ENCODE results near the gene SOX8. TPM values are rescaled to one million over a fixed set of nuclear protein-coding genes. Genes with fewer than 3 reads are reported as not detected.

SOX8 gene
- total RNA-seq, 1 donor from 2014 or later: 0.18 TPM

DNA sequence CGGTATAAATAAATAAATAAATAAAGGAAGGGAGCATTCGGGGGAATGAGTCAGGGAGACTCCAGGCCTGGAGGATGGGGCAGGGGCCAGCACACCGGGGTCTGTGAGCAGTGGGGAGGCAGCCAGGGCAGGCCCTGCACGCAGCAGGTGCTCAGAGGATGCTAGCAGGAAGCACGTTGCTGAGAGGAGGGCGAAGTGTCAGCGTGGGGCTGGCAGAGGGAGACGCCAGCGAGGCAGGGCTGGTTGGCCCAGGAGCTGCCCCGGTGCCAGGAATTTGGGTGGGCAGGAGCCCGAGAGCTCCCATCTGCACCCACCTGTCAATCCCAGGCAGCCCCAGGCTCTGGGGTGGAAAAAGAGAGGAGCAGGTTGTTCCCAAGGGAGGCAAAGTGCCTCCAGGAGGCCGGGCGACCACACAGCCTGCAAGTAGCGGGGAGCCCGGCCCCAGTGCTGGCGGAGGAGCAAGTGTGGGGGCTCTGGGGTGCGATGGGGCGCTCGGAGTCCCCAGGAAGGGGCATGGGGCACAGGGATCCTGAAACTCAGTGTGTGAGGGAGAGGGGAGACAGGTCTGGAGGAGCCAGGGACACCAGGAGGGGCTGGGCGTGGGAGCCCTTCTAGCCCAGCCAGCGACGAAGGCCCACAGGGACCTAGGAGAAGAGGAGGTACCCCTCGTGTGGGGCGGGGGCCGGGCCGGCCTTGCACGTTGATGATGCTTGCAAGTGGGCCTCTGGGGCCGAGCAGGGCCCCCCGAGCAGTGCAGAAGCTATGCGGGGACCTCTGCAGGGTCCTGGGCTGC, 28.0 kb downstream of the SOX8 start:
- Mint-ChIP-seq H3K4me3 (no peak overlapping the region), H3K27ac (no peak overlapping the region), H3K36me3 (ENCODE audit: low read depth) (no peaks in the 10 kb centered on the region), H3K27me3 (peaks cover 9% of the 10 kb centered on the region), H3K9me3 (no peaks in the 10 kb centered on the region), H3K4me1 (no peaks in the 10 kb centered on the region)
- DNase-seq: no peak
- no peak for ATAC-seq (ENCODE audit: low read depth)
- TF ChIP-seq, protein P1, sequence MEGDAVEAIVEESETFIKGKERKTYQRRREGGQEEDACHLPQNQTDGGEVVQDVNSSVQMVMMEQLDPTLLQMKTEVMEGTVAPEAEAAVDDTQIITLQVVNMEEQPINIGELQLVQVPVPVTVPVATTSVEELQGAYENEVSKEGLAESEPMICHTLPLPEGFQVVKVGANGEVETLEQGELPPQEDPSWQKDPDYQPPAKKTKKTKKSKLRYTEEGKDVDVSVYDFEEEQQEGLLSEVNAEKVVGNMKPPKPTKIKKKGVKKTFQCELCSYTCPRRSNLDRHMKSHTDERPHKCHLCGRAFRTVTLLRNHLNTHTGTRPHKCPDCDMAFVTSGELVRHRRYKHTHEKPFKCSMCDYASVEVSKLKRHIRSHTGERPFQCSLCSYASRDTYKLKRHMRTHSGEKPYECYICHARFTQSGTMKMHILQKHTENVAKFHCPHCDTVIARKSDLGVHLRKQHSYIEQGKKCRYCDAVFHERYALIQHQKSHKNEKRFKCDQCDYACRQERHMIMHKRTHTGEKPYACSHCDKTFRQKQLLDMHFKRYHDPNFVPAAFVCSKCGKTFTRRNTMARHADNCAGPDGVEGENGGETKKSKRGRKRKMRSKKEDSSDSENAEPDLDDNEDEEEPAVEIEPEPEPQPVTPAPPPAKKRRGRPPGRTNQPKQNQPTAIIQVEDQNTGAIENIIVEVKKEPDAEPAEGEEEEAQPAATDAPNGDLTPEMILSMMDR (IDR thresholded peaks at IDR 0.05): no peak
- ChIA-PET CTCF (no interaction called here), POLR2A (no interaction called here)
- intact Hi-C loops (cut with micrococcal nuclease): no loop called here

DNA sequence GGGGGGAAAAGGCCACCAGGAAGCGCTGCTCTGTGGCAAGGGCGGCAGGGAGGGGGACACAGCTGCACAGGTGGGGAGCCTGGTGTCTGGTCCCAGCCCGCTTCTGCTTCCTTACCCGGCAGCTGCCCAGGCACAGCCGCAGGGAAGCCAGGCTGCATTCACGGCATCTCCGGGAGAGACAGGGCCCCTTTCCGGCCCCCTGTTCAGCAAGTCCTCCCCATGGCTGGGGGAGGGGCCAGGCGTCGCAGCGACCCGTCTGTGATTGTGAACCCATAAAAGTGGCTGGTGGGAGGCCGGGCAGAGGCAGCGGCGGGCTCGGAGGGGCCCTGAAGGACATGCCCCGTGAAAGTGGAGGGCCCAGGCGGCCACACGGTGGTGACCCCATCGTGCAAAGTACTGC, 28.7 kb downstream of the SOX8 start:
- ChIA-PET POLR2A (no interaction called here), CTCF (no interaction called here)
- no peak overlapping the region for H3K4me3 Mint-ChIP-seq
- H3K4me1 Mint-ChIP-seq: no peaks in the 10 kb centered on the region
- H3K27me3 Mint-ChIP-seq: peaks cover 9% of the 10 kb centered on the region
- no peaks in the 10 kb centered on the region for H3K9me3 Mint-ChIP-seq
- intact Hi-C loops (cut with micrococcal nuclease): no loop called here
- TF ChIP-seq, protein P1 (IDR thresholded peaks at IDR 0.05): no peak
- DNase-seq: no peak
- ATAC-seq (ENCODE audit: low read depth): no peak
- H3K36me3 Mint-ChIP-seq (ENCODE audit: low read depth): no peaks in the 10 kb centered on the region
- no peak overlapping the region for H3K27ac Mint-ChIP-seq

DNA sequence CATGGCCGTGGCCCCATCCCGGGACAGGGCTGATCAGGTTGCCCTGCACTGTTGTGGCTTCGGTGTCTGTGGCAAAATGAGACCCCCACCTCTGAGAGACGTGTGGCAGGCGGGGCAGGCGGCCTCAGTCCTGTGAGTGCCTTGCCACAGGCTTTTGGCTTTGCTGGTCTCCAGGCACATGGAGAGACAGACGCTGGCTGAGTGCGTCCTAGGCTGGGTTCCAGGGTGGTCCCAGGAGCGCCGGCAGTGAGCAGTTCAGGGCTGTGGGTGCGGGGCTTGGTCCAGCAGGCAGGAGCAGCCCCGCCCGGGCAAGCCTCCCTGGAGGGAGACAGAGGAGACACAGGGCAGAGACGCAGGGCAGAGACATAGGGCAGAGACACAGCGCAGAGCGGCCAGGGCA, 29.2 kb downstream of the SOX8 start:
- TF ChIP-seq, protein P1 (IDR thresholded peaks at IDR 0.05): no peak
- ChIA-PET POLR2A (no interaction called here), CTCF (no interaction called here)
- intact Hi-C loops (cut with micrococcal nuclease): no loop called here
- ATAC-seq (ENCODE audit: low read depth) (no peak), DNase-seq (no peak)
- Mint-ChIP-seq H3K9me3 (no peaks in the 10 kb centered on the region), H3K4me1 (no peaks in the 10 kb centered on the region), H3K27ac (no peak overlapping the region), H3K4me3 (no peak overlapping the region), H3K36me3 (ENCODE audit: low read depth) (no peaks in the 10 kb centered on the region), H3K27me3 (peaks cover 9% of the 10 kb centered on the region)

DNA sequence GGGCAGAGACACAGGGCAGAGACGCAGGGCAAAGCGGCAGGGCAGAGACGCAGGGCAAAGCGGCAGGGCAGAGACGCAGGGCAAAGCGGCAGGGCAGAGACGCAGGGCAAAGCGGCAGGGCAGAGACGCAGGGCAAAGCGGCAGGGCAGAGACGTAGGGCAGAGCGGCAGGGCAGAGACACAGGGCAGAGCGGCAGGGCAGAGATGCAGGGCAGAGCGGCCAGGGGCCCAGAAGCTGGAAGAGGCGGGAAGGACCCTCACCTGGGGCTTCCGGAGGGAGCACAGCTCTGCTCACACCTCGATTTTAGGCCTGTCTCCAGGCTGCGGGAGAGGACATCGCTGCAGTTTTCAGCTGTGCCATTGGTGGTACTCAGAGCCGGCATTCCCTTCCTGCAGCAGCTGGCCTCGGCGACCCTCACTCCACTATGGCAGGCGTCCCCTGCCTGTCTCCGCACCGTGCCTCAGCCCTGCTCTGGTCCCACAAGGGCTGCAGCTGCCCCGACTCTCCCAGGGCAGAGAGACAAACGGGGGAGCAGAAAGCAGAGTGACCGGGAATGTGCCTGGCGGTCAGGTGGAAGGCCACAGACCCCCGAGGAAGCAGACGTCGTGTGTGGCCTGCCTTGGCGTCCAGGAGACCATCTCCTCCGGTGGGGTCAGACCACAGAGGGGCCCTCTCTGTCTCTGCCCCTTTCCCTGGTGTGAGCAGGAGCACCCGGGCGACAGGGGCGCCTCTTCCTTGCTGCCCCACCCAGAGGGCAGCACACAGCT, 29.9 kb downstream of the SOX8 start:
- Mint-ChIP-seq H3K27me3 (peaks cover 9% of the 10 kb centered on the region), H3K36me3 (ENCODE audit: low read depth) (no peaks in the 10 kb centered on the region), H3K4me1 (no peaks in the 10 kb centered on the region), H3K4me3 (no peak overlapping the region), H3K9me3 (no peaks in the 10 kb centered on the region), H3K27ac (no peak overlapping the region)
- POLR2A ChIA-PET: no interaction called here
- DNase-seq (no peak), ATAC-seq (ENCODE audit: low read depth) (no peak)
- TF ChIP-seq, protein P1 (IDR thresholded peaks at IDR 0.05): no peak
- CTCF ChIA-PET: no interaction called here
- intact Hi-C loops (cut with micrococcal nuclease): no loop called here

DNA sequence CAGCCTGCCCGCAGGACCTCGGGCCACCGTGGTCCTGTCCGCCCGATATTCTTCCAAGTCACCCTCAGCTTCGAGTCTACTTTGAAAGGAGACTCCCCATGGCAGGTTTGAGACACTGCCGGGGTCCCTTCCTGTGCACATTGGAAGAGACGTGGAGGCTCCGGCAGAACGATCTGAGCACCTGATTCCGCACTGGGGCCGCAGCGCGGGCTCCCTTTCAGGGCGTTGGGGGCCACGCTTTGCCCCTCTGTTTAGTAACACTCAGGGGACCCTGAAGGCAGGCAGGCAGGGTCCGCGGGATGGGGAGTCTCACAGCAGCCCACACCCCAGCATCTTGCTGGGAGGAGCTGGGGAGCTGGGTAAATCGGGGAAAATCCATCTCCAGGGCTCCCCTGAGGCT, 30.6 kb downstream of the SOX8 start:
- TF ChIP-seq, protein P1 (IDR thresholded peaks at IDR 0.05): no peak
- Mint-ChIP-seq H3K9me3 (no peaks in the 10 kb centered on the region), H3K4me1 (no peaks in the 10 kb centered on the region), H3K27ac (no peak overlapping the region), H3K27me3 (peaks cover 9% of the 10 kb centered on the region), H3K4me3 (no peak overlapping the region), H3K36me3 (ENCODE audit: low read depth) (no peaks in the 10 kb centered on the region)
- ATAC-seq (ENCODE audit: low read depth): no peak
- intact Hi-C loops (cut with micrococcal nuclease): no loop called here
- ChIA-PET POLR2A (no interaction called here), CTCF (no interaction called here)
- no peak for DNase-seq

Measured in activated B cell treated with CpG ODN at 0.5 μM for 24 hours (primary cell).